Measurements from ENCODE around the gene PTPRA.
"Not testable (repeated sequence)": the region's sequence is repeated elsewhere in the genome, so short reads cannot be mapped to it uniquely, and the experiment has no call there.

Gene PTPRA

DNA sequence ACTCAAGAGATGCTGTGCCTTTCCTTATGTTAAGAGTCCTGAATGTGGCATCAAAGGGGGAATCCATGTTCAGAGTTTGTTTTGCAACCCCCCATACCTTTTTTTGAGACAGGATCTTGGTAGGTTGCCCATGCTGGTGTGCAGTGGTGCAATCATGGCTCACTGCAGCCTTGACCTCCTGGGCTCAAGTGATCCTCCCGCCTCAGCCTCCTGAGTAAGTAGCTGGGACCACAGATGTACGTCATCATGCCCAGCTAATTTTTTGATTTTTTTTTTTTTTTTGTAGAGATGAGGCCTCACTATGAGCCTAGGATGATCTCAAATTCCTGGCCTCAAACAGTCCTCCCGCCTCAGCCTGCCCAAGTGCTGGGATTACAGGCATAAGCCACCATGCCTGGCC, 16.5 kb downstream of the PTPRA start:
- no peak for DNase-seq (ENCODE audit: low read depth)

DNA sequence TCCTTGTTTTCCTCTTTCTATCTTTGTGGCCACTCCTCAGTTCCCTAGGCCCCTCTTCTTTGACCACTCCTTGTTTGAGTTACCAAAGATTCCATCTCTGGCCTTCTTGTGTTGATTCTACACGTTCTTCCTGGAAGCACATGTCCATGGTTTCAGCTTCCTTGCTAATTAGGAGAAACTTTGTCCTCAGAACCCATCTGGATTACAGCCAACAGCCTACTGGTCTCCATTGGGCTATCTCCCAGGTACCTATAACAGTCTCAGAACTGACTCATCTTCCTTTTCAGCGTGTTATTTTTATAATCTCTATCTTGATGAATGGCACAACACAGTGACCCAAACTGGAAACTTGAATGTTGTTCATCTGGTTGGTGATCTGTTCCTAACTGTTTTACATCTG, 17.5 kb downstream of the PTPRA start:
- no peak for DNase-seq (ENCODE audit: low read depth)

GRCh38 chr20:2891343-2891742, 18.1 kb downstream of the PTPRA start:
- no peak for DNase-seq (ENCODE audit: low read depth)

DNA sequence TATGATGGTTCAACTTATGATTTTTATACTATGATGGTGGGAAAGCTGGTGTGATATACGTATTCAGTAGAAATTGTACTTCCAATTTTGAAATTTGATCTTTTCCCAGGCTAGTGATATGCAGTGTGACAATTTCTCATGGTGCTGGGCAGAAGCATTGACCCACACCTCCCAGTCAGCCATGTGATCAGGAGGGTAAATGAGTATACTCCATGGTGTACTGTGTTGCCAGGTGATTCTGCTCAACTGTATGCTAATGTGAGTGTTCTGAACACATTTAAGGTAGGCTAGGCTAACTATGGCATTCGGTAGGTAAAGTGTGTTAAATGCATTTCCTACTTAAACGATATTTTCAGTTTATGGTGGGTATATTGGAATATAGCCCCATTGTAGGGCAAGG, 19.1 kb downstream of the PTPRA start:
- DNase-seq (ENCODE audit: low read depth): no peak

DNA sequence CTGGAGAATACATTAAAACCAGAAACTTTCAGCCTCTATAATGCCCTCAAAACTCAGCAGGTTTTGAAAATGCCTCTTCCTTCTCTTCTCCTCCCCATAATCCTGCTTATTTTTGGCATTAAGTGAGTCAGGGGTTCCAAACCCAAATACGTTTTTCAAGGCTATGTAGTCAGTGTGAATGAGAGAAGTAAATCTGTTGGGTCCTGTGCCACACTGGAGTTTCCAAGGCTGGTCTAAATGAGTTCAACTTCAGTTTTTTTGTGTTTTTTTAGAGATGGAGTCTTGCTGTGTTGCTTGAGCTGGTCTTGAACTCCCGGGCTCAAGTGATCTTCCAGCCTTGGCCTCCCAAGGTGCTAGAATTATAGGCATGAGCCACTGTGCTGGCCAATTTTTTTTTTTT, 20.9 kb downstream of the PTPRA start:
- DNase-seq (ENCODE audit: low read depth): no peak

- not testable (repeated sequence) for DNase-seq (ENCODE audit: low read depth)
Observed at GRCh38 chr20:2895154-2895553, 21.9 kb downstream of the PTPRA start.

DNA sequence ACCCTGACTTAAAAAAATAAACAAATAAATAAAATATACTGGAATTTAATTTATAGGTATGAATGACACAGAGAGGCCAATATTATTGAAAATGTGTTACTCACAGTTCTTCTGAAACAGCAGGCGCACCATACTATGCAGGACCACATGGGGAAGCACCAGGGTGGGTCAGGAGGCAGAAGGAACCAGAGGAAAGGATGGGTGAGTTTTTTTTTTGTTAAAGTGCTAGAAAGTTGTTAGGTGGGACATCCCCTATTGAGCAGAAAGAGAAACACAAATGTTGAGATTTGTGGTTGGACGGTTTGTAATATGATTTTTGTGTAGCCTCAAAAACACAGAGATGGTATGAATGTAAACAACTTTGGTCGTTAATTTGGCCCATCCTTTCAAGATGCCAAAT, 26.0 kb downstream of the PTPRA start:
- DNase-seq (ENCODE audit: low read depth): no peak

GRCh38 chr20:2900845-2901592, 27.7 kb downstream of the PTPRA start:
- no peak for DNase-seq (ENCODE audit: low read depth)

DNA sequence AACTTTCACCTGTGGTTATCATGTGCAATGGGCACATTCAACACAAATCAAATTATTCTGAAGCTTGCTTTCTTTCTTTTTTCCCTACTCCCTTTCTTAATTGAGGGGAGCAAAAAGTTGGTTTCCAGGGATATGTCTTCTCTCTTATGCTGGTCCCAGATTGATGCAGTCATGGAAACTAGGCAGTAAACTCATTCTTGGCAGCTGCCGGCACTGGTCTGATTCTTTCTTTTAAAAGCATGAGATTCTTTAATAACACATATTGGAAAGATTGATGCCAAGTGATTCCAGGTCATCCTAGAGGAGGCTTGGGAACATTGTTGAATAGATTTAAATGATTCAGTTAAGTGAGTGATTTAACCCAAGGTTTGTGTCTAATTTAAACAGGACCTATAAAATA, 29.0 kb downstream of the PTPRA start:
- no peak for DNase-seq (ENCODE audit: low read depth)

DNA sequence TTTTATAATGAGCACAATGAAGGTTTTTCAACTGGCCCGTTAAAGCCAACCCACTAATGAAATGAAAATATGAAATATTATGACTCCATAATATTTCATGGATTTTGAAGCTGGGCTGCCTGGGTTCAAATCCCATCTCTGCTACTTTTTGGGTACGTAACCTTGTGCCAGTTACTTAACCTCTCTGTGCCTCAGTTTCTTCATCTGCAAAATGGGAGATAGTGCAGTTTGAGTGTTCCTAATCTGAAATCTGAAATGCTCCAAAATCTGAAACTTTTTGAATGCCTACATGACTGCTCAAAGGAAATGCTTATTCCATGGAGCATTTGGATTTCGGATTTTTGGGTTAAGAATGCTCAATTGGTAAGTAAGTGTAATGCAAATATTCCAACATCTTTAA, 29.5 kb downstream of the PTPRA start:
- DNase-seq (ENCODE audit: low read depth): no peak

- no peak for DNase-seq (ENCODE audit: low read depth)
Observed at GRCh38 chr20:2903686-2904085, 30.4 kb downstream of the PTPRA start.

DNA sequence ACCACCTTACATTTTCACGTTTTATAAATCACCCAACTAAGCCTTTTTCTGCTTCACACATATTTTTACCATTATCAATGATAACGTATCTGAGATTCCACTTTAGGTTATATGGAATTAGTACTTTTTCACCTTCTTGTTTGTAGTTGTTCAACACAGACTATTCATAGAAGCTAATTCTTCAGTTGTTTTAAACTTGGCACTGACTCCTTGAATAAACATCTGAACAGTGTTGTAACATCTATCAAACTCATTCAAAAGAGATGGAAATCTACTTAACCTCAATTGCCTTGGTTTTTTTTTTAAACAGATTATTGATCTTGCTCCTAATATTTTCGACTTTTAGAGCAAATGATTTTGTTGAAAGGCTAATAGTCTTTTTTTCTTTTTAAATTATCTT, 34.2 kb downstream of the PTPRA start:
- DNase-seq (ENCODE audit: low read depth): no peak

- no peak for DNase-seq (ENCODE audit: low read depth)
Observed at GRCh38 chr20:2909953-2910352, 36.7 kb downstream of the PTPRA start.

DNA sequence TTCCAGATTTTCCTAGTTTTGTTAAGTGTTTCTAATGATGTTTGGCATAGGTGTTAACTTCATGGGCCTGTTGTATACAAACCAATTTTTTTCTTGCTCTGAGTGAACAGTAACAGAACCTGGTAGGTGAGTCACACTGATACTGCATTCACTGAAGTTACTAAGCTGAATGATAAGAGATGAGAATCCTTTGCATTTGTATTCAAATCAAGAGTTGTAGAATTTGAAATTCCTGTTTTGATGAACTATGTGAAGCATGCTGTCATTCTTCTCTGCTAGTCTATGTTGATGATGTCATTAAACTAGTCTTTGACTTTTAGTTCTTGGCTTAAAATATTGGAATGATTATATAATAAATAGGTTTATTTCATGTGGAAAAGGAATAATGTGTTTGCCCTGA, 37.9 kb downstream of the PTPRA start:
- DNase-seq (ENCODE audit: low read depth): no peak

DNA sequence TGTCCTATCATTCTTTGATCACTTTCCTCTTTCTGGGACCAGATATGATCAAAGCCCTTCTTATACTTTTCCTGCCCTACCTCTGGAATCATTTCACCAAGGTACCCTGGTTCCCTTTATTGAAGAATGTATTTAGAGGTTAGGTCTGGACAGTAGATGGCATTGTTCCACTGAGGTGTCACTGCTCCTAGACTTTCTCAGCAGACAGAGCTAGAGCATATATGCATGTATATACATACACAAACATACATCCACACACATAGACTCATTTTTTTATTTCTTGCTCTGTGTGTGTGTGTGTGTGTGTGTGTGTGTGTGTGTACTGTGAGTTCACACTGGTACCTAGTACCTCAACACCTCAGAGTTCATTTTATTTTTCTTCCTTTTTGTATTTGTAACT, 40.9 kb downstream of the PTPRA start:
- no peak for DNase-seq (ENCODE audit: low read depth)

DNA sequence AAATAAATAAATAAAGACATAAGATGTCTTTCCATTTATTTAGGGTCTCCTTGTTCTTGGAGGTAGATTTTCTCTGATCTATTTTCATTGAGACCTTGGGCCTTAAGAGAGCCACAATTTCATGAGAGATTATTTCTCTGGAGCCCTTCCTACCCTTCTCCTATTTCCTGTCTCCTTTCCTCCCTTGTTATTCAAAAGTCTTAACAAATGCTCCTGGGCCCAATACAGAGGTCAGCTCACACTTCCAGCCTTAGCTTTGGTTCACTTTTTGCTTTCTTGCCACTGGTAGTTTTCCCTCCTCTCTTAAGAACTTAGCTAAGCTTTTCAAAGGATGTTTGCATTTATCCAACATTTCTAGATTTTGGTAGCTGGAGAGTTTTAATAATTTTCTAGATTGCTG, 44.0 kb downstream of the PTPRA start:
- no peak for DNase-seq (ENCODE audit: low read depth)

GRCh38 chr20:2918096-2919049, 45.1 kb downstream of the PTPRA start:
- no peak for DNase-seq (ENCODE audit: low read depth)

DNA sequence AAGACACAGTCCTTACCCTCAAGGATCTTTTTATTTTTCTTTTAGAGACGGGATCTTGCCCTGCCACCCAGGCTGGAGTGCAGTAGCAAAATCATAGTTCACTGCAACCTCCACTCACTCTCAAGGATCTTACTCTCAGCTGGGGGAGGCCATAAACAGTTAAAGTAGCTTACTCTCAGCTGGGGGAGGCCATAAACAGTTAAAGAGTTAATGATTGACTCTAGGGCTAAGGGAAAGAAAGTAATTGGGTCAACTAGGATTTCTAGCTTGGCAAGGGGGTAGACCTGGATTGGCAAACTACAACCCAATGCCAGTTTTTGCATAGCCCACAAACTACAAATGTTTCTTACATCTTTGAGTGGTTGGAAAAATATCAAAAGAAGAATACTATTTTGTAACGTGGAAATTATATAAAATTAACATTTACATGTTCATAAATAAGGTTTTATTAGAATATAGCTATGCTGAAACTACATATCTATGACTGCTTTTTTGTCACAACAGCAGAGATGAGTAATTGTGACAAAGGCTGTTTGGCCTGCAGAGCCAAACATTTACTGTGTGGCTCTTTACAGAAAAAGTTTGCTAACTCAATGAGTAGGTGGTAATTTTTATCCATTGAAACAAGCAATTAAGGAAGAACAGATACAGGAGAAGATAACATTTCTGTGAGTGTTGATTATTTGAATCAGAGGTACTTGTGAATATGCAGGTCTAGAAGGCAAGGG, 46.4 kb downstream of the PTPRA start:
- no peak for DNase-seq (ENCODE audit: low read depth)

- no peak for DNase-seq (ENCODE audit: low read depth)
Observed at GRCh38 chr20:2920473-2920872, 47.2 kb downstream of the PTPRA start.

DNA sequence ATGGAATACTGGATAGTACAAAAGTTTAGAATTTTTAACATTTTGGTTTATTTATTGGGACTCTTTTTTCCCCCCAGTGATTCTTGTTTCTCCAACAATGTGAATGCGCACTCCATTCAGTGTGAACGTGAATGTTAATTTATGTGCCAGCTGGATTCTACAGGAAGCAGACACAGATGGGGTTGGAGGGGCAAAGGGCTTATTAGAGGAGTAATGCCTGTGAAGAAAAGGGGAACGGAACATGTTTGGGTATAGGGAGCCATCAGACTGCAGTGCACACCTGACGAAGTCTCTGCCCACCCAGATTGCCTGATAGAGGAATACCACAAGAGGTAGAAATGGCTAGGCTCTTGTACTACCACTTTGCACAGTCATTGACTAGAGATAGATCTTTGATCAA, 48.2 kb downstream of the PTPRA start:
- no peak for DNase-seq (ENCODE audit: low read depth)

- no peak for DNase-seq (ENCODE audit: low read depth)
Observed at GRCh38 chr20:2922957-2923356, 49.7 kb downstream of the PTPRA start.

GRCh38 chr20:2930538-2930937, 57.3 kb downstream of the PTPRA start:
- no peak for DNase-seq (ENCODE audit: low read depth)

GRCh38 chr20:2932498-2932897, 59.2 kb downstream of the PTPRA start:
- no peak for DNase-seq (ENCODE audit: low read depth)

All from activated T-cell treated with anti-CD3 and anti-CD28 coated beads for 48 hours (primary cell).